ENCODE results near the gene LRRC27.

- TF ChIP-seq EZH2phosphoT487 (IDR thresholded peaks at IDR 0.05; ENCODE audit: low read depth) (no peak), CTCF (IDR thresholded peaks at IDR 0.05; ENCODE audit: low read depth, low read length) (no peak)
Measured at GRCh38 chr10:132397036-132397541, 65.1 kb downstream of the LRRC27 start, which contains the start of gene PWWP2B.

All from OCI-LY3 (cell line).